HG02588 (cell line): Measurements from ENCODE around the gene RIPK4.
"Not testable (repeated sequence)": the region's sequence is repeated elsewhere in the genome, so short reads cannot be mapped to it uniquely, and the experiment has no call there.

ENCODE experiments used
- ATAC-seq: cut with Tn5 transposase; IDR thresholded peaks from one replicate; pipeline ENCODE4 v1.9.1; 2021; ENCODE audit warnings: mild to moderate bottlenecking, moderate library complexity; ENCODE audit not compliant: unreplicated experiment

RIPK4 gene

GRCh38 chr21:41717573-41718330 is 49.1 kb downstream of the RIPK4 start:
- no peak for ATAC-seq

DNA sequence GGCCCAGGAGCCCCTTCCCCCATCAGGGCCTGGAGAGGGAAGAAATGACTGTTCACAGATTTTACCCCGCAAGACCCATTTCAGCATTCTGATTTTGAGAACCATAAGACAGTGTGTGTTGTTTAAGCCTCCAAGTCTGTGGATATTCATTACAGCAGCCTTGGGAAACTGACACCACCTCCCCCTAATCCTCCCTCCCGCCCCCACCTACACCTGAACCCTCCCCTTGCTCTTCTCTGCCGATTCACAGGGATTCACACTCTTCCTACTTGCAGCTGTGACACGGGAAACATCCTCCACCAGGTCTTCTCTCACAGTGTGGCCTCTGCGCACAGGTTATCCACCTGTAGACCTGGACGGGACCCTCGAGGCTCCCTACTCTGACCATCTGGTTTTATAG is 50.1 kb downstream of the RIPK4 start:
- no peak for ATAC-seq

- no peak for ATAC-seq
These were observed 51.1 kb downstream of the RIPK4 start for GRCh38 chr21:41715649-41716281.

GRCh38 chr21:41714299-41714865 is 52.5 kb downstream of the RIPK4 start:
- ATAC-seq = not testable (repeated sequence)

DNA sequence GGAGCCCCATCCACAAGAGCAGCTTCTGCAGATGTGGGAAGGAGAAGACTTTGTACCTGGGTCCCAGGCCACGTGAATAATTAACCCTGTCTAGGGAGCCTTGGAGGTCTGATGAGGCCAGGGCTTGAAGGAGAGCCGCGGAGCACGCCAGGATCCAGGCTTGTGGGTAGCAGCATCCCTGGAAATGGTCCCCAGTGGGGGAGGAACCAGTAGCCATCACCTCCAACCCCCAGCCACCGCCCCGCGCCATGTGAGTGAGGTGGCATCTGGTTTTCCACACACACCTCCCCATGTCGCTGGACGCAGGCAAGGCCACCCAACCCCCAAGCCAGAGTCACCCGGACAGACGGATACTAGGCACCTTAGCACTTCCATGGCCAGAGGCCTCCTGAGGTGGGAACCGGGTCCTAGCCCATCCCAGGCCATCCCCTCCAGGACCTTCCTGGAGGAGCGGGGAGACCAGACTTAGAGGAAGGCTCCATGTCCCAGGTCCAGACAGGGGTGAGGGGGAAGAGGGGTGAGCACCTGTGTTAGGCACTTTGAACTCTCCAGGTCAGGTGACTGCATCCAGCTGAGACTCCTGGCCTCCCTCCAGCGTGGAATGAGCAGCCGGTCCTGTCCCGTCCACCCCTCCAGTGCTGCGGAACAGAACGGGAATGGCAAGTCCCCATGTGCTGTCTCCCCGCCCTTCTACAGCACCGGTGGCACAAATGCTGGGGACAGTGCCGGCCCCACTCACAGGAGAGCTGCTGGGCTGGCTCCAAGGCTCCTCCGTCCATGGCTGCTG is 53.2 kb downstream of the RIPK4 start:
- ATAC-seq = no peak

DNA sequence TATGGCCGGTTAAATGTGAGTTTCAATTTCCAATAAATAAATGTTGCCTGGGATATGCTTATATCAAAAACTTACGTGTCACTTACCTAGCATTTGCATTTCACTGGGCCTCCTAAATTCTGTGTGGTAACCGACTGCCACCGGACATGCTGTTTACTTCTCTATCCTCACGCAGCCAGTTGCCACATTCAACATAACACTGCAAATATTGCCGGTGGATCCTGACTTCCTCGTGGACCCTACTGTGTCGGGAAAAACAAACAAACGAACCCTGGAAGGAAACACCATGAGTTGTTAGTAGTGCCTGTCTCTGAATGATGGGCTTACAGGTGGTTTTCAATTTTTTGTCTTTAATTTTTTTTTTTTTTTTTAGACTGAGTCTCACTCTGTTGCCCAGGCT is 54.1 kb downstream of the RIPK4 start:
- ATAC-seq = no peak

GRCh38 chr21:41712201-41712600 is 54.7 kb downstream of the RIPK4 start:
- no peak for ATAC-seq

DNA sequence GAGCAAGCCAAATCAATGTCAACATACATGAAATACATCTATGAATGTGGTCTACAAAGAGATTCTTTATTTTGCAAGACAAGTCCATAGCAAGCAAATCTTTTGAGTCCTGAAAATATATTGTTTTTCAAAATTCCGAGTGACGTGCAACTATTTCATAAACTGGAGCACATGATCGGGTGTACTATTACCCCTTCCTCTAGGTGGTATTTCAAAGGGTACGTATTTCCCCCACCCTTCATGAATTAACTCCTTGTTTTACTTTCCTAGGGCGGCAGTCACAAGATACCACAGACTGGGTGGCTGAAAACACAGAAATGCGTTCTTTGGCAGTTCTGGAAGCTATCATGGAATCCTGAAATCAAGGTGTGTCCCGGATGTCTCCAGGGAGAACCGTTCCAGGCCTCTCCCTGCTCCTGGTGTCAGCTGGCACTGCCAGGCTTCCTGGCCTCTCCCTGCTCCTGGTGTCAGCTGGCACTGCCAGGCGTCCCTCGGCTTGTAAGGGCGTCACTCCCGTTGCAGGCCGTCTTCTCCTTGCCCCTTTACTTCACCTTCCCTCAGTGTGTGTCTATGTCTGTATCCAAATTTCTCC is 55.3 kb downstream of the RIPK4 start:
- no peak for ATAC-seq

DNA sequence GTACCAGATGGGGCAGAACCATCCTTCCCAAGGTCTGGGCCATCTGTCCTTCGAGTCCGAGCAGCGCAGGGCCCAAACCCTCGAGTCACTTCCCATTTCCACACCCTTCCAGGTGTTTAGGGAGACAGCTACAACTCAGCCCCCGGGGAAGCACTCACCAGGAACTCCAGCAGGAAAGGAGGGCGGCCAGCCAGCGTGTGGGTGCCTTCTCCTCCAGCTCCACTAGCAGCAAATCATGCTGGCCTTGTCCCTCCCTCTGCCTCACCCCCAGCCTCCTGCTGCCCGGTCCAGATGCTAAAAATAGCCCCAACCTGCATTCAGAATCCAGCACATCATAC is 56.1 kb downstream of the RIPK4 start:
- no peak for ATAC-seq

DNA sequence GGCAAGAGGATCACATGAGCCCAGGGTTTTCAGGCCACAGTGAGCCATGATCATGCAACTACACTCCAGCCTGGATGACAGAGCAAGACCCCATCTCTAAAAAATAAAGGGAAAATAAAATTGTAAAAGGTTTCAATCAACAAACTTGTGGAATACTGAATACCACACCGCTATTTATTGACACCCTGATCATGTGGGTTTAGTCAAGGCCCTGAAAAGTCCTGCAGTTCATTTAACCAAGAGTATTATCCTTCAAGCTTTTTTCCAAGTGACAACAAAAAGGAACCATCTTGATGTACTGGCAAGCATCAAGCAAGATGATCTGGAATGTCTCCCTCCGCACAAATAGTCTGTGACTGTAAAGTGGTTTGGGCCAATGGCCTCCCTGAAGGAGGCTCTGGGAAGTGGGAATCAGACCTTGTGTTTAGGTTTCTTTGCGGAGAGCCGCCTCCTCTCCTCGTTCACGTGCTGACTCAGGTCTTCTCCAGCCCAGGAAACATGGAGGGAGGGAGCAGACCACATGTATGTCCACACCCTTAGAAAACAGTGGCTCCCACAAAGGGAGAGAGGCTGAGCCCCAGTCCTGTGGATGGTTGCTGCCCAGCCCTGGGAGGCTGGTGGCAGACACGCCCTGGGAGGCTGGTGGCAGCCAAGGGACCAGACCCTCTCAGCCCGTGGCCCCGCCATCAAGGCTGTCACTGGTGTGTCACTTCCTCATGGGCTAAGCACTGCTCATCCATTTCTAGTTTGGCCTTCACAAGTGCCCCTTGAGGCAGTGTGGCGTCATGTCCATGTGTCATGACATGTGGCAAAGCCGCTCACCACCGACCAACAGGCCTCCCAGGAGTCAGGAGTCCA is 56.7 kb downstream of the RIPK4 start:
- ATAC-seq = no peak

- ATAC-seq = no peak
These were observed 57.7 kb downstream of the RIPK4 start for GRCh38 chr21:41709166-41709565.

DNA sequence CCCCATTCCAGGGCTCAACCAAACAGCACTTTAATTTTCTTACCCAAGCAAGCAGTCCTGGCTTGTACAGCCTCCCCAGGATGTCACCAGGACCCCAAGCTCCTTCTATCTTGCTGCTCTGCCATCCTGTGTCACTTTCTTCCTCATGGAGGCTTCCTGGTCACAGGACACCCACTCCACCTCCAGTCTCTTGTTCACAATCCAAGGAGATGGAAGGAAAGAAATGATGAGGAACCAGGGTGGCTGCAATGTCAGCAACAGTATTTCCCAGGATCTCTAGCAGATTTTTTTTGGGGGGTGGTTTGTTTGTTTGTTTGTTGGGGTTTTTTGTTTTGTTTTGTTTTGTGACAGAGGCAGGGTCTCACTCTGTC is 58.9 kb downstream of the RIPK4 start:
- ATAC-seq = no peak

DNA sequence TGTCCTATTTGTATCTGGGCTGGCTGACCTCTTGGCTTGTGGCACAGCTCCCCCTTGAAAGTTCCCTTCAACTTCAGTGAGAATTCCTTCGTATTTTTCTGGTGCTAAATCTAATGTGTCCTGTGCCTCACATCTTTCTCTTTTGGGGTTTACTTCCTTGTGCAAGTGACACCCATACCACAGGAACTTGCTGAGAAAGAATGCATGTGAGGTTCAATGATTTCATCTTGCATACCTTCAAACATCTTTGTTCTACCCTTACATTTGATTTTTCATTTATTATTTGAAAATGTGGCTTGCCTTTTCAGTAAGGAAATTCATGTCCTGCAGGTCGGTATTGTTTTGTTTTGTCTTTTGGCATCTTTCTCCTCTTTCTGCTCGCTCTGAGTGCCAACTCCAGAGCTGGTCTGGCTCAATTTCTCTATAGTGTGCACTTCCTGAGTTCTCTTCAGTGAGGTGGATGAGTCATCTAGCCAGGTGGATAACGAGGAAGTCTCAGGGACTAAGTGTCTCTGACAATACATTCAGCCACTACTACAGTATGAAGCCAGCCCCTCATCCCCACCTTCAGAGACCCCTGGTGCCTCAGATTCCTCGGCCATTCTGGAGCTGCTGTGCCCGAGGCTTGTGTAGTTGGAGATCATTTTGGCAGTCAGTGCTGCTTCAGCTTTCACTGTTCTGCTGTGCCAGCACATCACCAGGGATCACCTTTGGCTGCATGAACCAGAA is 59.5 kb downstream of the RIPK4 start:
- no peak for ATAC-seq

DNA sequence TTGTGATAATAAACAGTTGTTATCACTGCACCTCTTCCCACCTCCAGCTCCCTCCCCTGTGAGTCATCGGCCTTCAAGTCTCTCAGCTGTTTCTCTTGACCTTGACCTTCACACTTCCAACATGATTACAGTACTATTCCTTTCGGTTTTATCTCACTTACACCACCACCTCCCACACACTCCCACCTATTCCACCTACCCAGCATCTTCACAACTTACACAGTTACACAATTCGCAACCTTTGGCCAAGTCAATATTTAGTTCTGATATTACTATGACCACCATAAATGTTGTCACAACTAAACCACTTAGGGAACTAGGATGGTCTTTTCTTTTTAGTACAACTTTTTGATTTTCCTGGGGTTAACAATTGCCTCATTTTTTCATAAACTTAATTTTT is 60.2 kb downstream of the RIPK4 start:
- no peak for ATAC-seq

DNA sequence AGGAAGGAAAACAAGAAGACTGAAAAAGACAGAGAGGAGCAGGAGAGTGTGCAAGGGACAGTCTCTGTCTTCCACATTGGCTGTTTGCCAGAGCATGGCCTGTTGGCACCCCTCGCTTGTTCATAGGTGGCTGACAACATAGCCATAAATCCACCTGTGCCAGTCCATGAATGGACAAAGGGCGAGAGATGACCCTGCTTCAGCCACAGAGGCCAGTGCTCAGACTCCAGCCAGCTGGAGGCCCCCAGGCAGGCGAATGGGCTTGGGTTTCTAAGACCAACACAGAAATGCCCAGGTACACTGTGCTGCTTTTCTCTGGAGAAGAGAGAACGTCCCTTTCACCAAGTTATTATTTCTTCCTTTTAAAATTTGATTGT is 60.6 kb downstream of the RIPK4 start:
- ATAC-seq = no peak

- ATAC-seq = no peak
These were observed 61.1 kb downstream of the RIPK4 start for GRCh38 chr21:41705546-41706262.

DNA sequence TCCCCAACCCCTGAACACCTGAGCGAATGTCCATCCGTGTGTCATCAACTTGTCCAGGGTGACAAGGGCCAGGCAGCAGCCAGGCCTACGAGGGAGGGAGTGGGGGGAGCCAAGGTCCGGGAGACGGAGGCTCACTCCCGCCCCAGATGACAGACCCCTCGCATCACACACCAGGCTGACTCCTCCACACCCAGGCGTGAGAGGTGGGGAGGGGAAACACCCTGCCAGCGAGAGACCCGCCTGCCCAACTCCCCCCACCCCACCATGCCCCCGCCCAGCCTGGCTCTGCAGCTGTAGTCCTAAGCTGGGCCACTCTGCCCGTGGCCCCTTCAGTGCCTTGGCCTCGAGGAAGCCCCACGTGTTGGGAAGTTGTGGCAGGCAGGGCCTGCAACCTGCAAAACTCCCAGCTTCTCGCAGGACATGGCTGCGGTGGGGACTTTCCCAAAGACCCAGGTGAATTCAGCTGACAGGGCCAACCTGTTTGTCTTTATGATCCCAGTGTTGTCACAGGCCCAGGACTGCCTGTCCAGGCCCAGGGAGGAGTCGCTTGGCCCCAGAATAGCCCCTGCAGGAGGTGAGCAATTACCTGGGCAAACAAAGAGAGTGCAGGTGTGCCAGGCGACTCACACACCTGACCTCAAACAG is 62.9 kb downstream of the RIPK4 start:
- ATAC-seq = no peak

DNA sequence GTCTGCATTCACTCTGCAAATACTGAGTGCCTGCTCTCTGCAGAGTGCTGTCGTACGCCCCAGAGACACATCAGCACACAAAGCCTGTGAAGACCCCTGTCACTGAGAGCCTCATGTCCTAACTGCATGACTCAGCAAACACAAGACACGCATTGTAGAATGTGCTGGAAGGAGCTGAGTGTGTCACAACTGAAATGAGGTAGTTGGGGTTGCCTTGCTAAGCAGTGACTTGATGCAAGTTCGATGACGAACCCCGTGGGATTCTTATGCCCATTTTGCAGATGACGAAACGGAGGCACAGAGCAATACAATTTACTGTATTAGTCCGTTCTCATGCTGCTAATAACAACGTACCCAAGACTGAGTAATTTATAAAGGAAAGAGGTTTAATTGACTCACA is 65.1 kb downstream of the RIPK4 start:
- no peak for ATAC-seq

GRCh38 chr21:41699311-41699710 is 67.5 kb downstream of the RIPK4 start:
- no peak for ATAC-seq
